Measurements from ENCODE around the gene FBLN7.

DNA sequence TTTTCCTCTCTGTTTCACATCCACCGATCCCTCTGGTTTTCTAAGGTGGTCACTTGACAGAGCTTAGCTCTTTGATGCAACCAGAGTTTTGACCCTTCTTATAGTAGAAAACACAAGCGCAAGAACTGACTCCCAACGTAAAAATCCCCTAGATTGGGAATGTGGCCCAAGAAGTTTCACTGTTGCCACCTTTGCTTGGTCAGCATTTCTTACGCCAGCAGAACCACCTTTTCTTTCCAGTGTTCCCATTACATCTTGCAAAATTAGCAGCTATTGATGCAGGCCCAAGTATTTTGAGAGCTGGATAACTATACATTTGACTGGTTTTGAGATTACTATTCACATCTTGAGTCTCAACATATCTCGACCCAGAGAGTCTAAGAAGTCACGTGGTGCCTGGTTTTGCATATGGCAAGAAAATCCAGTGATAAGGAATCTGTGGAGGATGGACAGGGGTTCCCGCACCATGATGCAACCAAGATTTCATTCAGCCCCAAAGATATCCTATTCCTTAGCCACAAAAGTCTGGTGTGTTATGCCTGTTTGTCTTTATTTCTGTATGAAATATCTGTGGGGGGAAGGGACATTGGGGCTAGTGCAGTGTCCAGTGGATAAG is 37.9 kb downstream of the FBLN7 start:
- TF ChIP-seq, protein P1, sequence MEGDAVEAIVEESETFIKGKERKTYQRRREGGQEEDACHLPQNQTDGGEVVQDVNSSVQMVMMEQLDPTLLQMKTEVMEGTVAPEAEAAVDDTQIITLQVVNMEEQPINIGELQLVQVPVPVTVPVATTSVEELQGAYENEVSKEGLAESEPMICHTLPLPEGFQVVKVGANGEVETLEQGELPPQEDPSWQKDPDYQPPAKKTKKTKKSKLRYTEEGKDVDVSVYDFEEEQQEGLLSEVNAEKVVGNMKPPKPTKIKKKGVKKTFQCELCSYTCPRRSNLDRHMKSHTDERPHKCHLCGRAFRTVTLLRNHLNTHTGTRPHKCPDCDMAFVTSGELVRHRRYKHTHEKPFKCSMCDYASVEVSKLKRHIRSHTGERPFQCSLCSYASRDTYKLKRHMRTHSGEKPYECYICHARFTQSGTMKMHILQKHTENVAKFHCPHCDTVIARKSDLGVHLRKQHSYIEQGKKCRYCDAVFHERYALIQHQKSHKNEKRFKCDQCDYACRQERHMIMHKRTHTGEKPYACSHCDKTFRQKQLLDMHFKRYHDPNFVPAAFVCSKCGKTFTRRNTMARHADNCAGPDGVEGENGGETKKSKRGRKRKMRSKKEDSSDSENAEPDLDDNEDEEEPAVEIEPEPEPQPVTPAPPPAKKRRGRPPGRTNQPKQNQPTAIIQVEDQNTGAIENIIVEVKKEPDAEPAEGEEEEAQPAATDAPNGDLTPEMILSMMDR (IDR thresholded peaks at IDR 0.05; ENCODE audit: insufficient read depth, low read depth, low read length): no peak
- no peak for TF ChIP-seq EZH2 (IDR thresholded peaks at IDR 0.05; ENCODE audit: insufficient read depth, low read length)

Data from astrocyte (in vitro differentiated cells and primary cell).